Nucleus accumbens (tissue), 56 donors: ENCODE results near the gene PPIAL4G.
A peak's percentile ranks its signal among the peaks of the same experiment; 100 is the strongest.

Source experiments
- DNase-seq, 56 donors: peaks; one replicate each; lab custom pipeline; 2025; lab: John Stamatoyannopoulos, UW

PPIAL4G gene

GRCh38 chr1:148432916-148433317 lies 50.2 kb downstream of the PPIAL4G start:
- DNase-seq, result peak in 30 of 56 donors; percentile 0 to 69 (median 10)
